HG03135 (cell line): ENCODE measurements around the gene EVA1C.
"Not testable (repeated sequence)": the region's sequence is repeated elsewhere in the genome, so short reads cannot be mapped to it uniquely, and the experiment has no call there.

ENCODE experiments used
- ATAC-seq: cut with Tn5 transposase; IDR thresholded peaks from one replicate; pipeline ENCODE4 v1.9.1; 2021; ENCODE audit warnings: mild to moderate bottlenecking, moderate library complexity; ENCODE audit not compliant: unreplicated experiment

EVA1C gene

DNA sequence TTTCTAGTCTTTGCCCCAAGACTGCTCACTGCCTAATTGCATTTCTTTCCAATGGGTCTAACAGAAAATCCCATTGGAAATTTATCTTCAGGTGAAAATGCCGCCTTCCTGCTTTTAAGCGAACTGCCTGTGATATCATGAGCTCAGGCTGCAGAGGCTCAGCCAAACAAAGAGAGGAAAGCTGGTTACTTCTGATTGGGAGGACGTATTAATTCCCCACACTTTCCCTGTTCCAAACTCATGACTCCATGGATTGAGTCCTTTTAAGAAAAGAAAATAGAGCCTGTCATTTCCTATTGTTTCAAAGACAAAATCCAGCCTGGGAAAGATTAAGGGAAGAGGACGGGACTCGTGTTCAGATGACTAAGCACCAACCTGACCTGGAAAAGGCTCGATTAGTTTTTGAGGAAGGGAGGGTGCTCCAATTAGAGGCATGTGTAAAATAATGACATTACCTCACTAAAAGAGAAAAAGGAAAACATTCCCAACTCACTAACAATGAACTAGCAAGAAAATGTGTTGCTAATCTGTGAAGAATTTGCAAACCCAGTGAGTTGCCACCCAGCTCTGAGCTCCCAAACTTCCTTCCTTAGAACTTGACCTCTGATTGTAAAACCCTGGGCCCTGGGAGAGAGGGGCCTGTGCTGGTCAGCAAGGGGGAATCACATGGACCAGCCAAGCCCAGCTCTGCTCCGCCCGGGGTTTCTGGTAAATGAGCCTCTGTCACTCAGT, 111.6 kb downstream of the EVA1C start:
- ATAC-seq = no peak

DNA sequence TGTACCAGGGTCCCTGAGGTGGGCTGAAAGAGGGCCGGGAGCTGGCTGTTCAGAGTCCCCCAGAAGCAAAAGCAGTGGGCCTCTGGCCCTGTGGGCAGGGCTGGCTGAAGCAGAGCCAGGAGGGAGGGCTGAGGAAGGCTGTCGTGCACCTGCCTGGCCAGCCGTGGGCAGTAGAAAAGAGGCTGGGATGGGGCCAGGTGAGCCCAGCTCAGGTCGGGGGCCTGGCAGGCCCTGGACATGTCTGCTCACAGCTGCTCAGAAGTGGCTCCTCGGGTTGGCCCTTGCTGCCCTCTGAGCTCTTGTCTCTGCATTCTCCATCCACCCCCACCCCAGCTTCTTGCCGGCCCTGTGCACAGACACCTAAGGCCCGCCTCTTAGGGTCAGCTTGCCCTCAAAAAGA, 112.8 kb downstream of the EVA1C start:
- ATAC-seq = no peak

DNA sequence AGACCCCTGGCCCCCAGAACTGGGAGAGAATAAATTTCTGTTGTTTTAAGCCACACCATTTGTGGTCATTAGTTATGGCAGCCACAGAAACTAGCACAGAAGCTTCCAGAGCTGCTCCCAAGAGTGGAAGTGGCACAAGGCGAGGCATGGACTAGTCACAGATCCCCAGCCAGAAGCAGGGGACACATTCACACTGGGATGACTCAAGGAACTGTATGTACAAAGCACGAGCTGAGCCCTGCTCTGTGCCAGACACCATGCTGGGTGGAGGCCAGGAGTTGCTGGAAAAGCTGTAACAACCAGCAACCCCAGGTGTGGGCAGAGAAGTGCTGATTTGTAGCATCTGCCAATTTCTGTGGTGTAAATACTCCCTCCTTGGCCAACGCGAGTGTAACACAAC, 117.2 kb downstream of the EVA1C start:
- ATAC-seq = no peak

DNA sequence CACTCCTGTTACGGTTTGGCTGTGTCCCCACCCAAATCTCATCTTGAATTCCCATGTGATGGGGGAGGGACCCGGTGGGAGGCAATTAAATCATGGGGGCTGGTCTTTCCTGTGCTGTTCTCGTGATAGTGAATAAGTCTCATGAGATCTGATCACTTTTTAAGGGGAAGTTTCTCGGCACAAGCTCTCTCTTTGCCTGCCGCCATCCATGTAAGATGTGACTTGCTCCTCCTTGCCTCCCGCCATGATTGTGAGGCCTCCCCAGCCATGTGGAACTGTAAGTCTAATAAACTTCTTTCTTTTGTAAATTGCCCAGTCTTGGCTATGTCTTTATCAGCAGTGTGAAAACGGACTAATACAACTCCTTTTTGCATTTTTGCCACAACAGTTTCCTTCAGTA, 118.3 kb downstream of the EVA1C start:
- ATAC-seq = not testable (repeated sequence)

DNA sequence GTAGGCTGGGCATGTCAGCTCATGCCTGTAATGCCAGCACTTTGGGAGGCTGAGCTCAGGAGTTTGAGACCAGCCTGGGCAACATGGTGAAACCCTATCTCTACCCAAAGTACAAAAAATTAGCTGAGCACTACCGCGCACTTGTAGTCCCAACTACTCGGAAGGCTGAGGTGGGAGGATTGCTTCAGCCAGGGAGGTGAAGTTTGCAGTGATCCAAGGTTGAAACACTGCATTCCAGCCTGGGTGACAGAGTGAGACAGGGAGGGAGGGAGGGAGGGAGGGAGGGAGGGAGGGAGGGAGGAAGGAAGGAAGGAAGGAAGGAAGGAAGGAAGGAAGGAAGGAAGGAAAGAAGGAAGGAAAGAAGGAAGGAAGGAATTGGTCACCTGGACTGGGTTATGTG, 119.1 kb downstream of the EVA1C start:
- ATAC-seq = not testable (repeated sequence)

DNA sequence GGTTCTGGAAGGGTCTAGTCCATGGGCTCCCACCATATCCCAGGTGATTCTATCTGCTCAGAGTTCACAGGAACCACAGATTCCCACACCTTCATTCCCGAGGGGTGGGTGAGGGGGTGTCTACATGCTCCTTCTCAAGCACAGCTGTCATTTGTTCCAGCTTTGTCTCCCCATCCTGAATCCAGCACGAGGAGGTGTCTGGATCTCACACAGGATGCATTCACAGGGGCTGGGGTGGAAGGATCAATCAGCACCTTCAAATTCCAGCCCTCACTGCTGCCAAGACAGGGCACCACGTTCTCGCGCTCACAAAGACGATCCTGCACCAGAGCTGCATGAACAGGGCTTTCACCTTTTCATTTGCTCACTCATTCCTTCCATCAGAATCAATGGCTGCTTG, 120.1 kb downstream of the EVA1C start:
- ATAC-seq = no peak

DNA sequence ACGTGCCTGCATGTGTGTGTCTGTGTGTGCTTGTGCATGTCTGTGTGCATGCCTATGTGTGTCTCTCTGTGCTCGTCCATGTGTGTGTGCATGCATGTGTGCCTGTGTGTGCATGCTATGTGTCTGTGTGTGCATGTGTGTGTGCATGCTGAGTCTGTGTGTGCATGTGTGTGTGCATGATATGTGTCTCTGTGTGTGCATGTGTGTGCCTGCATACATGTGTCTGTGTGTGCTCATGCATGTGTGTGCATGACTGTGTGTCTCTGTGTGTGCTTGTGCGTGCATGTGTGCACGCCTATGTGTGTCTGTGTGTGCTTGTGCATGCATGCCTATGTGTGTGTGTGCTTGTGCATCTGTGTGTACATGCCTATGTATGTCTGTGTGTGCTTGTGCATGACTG, 120.5 kb downstream of the EVA1C start:
- no peak for ATAC-seq

DNA sequence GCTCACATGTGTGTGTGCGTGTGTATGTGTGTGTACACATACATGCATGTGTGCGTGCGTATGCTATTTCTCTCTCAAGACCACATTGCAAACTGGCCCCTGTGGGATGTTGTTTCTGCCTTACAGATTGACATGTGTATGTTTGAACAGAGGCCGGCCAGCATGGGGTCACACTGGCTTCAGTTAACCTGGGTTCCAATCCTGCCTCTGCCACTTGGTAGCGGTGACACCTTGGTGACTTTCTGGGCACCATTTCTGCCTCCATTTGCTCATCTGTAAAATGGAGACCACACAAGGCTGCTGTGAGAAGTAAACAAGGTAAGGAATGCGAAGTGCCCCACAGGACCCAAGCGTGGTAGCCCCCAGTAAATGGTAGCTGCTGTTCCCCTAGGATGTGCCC, 121.1 kb downstream of the EVA1C start:
- ATAC-seq = no peak

DNA sequence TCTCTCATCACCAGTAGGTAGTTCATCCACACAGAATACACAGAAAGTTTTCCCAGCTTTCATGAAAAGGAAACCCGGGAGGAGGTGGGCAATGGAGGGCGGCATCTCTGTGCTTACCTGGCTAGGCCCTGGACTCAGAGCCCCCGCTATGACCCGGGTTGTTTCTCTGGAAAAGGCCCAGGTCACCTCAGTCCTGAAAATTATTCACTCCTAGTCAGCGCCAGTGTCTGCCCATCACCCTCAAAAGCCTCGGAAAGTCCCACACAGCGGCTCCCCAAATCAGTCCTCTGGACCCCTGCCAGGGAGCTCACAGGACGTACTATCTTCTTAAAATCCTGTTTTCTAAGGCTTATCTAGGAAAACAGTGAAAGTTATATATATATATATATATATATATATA, 121.6 kb downstream of the EVA1C start:
- ATAC-seq = no peak

DNA sequence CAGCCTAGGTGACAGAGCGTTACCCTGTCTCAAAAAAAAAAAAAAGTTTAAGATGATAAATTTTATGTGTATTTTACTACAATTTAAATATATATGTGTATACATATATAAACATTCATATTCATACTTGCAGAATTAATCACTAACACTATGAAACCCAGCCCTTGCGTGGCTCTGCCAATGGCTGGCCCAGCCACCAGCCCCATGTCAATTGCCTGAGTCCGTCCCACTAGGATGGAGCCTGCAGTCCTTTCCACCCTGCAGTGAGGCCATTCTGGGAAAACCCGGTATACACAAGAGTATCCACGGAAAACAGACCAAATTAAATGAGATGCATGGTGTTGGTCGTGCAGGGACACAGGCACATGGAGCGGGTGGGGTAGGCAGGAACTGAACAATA, 123.1 kb downstream of the EVA1C start:
- no peak for ATAC-seq

DNA sequence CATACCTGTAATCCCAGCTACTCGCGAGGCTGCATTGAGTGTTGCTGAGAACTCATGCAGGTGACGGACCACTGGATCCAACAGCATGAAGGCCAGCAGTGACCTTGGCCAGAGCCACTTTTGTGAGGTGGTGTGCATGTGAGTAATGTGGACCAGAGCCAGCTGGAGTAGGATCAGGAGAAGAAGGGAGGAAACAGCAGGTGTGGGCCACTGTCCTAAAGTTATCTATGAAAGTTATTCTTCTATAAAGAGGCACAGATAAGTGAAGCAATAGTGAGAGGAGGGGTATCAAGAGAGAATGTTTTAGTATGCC, 125.0 kb downstream of the EVA1C start:
- no peak for ATAC-seq

DNA sequence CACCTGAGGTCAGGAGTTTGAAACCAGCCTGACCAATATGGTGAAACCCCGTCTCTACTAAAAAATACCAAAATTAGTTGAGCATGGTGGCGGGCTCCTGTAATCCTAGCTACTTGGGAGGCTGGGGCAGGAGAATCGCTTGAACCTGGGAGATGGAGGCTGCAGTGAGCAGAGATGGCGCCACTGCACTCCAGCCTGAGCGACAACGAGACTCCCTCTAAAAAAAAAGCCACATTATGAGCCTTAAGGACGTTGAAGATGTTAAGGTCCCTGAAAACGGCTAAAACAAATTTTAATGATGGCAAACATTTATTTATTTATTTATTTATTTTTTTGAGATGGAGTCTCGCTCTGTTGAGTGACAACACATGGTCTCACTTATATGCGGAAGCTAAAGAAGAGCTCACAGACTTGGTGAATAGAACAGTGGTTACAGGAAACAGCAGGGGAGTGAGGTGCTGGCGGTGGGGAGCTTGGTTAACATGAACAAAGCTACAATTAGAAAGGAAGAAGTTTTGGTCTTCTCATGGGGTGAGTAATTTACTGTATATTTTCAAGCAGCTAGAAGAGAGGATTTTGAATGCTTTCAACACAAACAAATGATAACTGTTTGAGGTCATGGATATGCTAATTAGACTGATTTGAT, 125.8 kb downstream of the EVA1C start:
- ATAC-seq = no peak

DNA sequence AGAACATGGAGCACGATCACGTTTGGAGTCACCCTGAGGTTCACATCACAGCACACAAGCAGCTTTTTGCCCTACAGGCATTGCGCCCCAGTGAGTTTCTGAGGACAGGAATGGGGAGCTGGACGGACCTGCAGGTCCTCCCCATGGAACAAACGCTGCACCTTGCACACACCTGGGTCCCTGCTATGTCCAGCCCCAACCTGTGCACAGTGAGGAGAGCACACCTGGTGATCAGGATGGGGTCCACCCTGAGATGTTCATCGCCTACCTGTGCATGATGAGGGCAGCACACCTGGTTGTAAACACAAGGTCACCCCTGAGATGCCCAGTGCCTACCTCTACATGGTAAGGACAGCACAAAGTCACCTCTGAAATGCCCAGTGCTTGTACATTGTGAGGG, 126.9 kb downstream of the EVA1C start:
- no peak for ATAC-seq

DNA sequence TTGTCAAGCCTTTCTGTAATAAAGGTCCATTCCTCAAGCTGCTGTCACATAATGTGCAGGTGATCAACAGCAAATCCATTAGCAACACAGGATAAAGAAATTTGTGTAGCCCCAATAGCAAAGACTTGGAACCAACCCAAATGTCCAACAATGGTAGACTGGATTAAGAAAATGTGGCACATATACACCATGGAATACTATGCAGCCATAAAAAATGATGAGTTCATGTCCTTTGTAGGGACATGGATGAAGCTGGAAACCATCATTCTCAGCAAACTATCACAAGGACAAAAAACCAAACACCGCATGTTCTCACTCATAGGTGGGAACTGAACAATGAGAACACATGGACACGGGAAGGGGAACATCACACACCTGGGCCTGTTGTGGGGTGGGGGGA, 130.6 kb downstream of the EVA1C start:
- not testable (repeated sequence) for ATAC-seq

DNA sequence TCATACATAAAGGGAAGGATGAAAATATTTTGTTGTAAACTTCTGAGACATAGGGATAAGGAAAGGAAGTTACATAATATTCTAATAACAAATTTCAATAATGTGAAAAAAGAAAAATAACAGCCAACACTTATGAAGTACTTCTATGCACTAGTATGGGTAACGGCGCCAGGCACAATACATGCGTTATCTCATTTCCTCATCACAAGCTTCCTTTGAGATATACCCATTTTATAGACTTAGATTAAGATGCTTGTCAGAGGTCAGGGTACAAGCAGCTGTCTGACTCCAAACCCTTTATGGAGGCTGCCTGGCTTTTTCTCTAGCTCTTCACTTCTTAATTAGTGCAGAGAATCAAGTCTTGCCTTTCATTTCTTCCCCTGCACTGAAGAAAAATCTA, 131.5 kb downstream of the EVA1C start:
- ATAC-seq = no peak

DNA sequence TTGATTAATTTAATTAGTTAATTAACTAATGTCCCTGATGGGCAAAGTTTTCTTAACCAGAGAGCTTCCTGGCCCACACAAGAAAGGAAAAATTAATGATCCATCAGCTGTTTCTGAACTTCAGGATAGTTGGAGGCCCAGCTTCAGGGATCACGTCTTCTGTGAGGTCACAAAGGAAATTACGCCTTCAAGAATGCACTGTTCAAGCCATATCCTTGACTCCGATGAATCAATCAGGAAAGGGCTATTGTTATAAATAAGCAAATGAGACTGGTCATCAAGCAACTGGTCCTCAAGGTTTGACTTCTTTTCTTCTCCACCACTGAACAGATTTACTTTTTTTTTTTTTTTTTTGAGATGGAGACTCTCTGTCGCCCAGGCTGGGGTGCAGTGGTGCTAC, 132.2 kb downstream of the EVA1C start:
- ATAC-seq = no peak

DNA sequence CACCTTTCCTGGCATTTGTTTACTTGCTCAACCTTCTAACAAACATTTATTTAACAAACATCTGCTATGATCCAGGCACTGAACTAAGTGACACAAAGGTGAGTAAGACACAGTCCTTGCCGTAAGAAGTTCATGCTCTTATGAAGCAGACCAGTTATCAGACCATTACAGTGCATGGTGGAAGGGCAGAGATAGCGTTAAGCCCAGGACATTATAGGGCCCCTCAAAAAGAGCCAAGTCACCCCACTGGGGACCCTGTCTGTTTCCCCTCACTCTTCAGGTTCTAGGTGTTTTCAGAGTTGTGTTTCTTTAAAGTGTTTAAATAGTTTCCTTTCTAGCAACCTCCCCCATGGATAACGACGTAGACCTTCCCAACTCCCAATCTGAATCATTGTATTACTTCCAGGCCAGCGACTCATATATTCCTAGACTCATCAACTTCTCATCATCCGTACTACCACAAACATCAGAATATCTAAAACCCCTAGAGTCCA, 133.5 kb downstream of the EVA1C start:
- no peak for ATAC-seq

DNA sequence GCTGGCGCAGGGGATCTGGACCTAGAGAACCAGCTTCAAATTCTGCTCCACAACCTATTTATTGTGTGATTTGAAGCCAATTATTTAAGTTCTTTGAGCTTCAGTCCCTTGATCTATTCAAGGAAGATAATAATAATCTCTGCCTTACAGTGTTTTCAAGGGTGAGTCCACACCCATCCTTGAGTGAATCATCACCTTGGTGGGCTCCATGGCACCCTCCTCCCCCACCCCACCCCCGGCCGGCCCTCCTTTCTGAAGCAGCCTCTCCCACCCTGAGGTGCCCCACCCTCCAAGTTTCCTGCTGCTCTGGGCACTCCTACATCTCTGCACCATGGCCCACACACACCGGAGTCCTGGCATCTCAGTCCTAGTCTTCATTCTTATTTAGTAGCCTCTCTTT, 134.5 kb downstream of the EVA1C start:
- no peak for ATAC-seq

DNA sequence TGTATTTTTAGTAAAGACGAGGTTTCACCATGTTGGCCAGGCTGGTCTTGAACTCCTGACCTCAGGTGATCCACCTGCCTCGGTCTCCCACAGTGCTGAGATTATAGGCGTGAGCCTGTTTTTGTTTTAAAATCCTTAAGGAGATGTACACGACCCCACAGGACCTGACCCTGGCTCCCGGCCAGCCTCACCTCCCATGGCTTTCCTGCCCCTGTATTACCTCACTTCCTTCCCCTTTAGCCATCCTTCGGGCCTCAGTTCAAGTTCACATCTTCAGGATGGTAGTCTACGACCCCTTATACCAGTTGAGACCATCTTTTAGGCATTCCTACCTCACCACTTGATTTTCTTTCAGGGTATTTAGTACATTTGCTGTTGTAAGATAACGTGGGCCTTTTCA, 136.5 kb downstream of the EVA1C start:
- no peak for ATAC-seq

DNA sequence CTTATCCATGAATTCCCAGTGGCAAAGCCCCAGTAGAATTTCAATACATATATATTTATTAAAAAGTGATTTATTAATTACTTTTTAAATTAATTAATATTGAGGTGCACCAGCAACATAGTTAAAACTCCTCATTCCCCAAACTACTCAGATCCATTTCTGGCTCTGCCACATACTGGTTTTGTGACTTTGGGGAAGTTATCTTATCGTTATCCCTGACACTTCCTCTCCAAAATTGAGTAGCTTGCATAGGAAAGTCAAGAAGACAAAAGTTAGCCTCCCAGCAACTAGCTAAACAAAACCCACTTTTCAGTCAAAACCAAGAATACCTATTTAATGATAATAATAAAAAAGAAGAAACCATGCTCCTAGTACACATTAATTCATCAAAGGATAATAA, 136.9 kb downstream of the EVA1C start:
- ATAC-seq = no peak

DNA sequence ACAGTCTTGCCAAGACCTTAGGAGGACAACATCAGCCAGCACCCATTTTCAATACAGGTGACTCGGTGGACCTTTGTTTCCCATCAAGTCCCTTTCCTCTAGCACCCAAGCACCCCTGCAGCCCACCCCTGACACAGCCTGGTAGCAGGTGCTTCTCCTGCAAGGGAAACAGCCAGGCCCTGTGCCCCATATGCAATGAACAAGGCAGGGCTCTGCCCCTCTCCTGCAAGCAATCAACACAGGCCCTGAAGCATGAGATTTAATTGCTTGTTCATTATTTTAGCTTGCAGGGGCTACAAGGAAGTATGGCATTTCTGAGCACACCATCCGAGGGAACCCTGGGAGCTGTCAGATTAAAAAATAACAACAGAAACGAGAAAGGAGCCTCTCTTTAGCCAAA, 137.4 kb downstream of the EVA1C start:
- ATAC-seq = no peak

DNA sequence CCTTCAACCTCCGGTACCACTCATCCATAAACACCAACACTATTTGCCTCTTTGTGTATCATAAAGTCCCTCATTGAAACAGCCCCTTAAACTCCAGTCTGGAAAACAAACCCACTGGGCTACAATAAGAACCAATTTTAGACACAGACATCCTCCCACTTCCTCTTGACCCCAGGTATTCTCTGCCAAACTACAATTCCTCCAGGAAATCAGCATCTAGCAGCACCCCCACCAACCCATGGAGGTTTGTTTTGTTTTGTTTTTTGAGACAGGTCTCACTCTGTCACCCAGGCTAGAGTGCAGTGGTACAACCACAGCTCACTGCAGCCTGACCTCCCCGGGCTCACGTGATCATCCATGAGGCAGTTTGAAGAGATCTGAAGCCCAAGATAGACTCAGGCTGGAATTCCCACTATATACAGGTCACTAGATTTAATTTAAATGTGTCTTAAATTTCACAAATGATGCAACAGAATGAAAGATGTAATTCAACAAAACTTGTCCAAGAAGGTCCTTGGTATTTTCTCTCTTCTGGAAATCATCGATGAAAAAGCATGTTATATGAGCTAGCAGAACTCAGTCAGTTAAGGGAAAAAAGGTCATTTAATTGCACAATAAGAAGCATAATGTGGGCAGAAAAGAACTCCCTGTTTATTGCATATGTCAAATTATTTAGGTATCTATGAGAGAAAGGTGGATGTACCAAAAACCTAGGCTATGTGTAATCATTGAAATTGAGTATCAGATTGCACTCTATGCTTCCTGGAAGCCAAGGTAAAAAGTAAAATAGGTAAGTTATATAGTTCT, 142.5 kb downstream of the EVA1C start:
- no peak for ATAC-seq
